GM12873 (cell line): ENCODE data around the gene CACNA1D.

Source experiments
- CTCF ChIP-seq: IDR thresholded peaks from 2 replicates; pipeline ENCODE4 v1.5.1; 2012; ENCODE audit warnings: low read depth, mild to moderate bottlenecking, moderate library complexity, low read length, control low read depth; ENCODE audit not compliant: insufficient read depth; ENCODE audit errors: missing control alignments

The CACNA1D gene

GRCh38 chr3:53498806-53499641 lies 4.6 kb downstream of the CACNA1D start:
- TF ChIP-seq CTCF, result no peak

- TF ChIP-seq CTCF, result no peak
These were observed 5.9 kb downstream of the CACNA1D start for GRCh38 chr3:53500165-53500777.

- no peak for TF ChIP-seq CTCF
These were observed 6.8 kb downstream of the CACNA1D start for GRCh38 chr3:53501178-53501577.

- TF ChIP-seq CTCF, result no peak
These were observed 8.3 kb downstream of the CACNA1D start for GRCh38 chr3:53502737-53503136.

GRCh38 chr3:53503195-53503594 lies 8.8 kb downstream of the CACNA1D start:
- no peak for TF ChIP-seq CTCF

- TF ChIP-seq CTCF, result no peak
These were observed 11.8 kb downstream of the CACNA1D start for GRCh38 chr3:53506110-53506762.

GRCh38 chr3:53506763-53507145 lies 12.3 kb downstream of the CACNA1D start:
- no peak for TF ChIP-seq CTCF
